T-helper 22 cell (primary cell): ENCODE measurements around the gene MOK.
"Not testable (repeated sequence)": the region's sequence is repeated elsewhere in the genome, so short reads cannot be mapped to it uniquely, and the experiment has no call there.

Source experiments
- DNase-seq: peaks from one replicate; pipeline ENCODE4 v3.0.0-alpha.2; 2020; ENCODE audit warnings: low read depth

MOK gene

GRCh38 chr14:102248121-102248520, 56.8 kb downstream of the MOK start:
- DNase-seq: no peak

GRCh38 chr14:102246071-102246470, 58.9 kb downstream of the MOK start:
- DNase-seq: no peak

DNA sequence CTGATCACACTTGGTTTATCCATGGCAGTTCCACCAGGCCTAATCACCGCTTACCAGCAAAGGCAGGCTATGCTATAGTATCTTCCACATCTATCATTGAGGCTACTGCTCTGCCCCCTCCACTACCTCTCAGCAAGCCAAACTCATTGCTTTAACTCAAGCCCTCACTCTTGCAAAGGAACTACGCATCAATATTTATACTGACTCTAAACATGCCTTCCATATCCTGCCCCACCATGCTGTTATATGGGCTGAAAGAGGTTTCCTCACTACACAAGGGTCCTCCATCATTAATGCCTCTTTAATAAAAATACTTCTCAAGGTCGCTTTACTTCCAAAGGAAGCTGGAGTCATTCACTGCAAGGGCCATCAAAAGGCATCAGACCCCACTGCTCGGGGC, 61.2 kb downstream of the MOK start:
- DNase-seq: not testable (repeated sequence)

- DNase-seq: no peak
Measured at GRCh38 chr14:102241147-102241546, 63.8 kb downstream of the MOK start.

DNA sequence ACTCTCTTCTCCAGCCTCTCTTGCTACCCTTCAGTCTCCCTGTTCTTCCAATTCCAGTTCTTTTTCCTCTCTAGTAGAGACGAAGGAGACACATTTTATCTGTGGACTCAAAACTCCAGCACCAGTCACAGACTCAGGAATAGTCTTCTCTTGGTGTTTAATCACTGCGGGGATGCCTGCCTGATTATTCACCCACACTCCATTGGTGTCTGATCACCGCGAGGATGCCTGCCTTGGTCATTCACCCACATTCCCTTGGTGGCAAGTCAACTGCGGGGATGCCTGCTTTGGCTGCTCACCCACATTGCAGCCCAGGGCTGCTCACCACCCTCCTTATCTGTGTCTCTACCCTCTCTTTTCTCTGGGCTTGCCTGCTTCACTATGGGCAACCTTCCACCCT, 64.5 kb downstream of the MOK start:
- DNase-seq: not testable (repeated sequence)

DNA sequence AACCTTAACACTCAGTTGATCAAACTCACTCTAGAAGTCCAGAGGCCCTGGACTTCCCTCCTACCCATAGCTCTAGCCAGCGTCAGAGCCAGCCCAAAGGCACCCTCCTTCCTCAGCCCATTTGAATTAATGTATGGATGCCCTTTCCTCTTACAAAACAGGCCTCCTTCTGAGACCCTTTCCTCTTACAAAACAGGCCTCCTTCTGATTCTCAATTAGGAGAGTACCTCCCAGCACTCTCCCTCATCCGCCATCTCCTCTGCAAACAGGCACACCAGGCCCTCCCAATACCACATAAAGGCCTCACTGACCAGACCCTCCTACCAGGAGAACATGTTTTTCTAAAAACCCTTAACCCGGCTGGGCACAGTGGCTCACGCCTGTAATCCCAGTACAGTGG, 65.7 kb downstream of the MOK start:
- DNase-seq: no peak

DNA sequence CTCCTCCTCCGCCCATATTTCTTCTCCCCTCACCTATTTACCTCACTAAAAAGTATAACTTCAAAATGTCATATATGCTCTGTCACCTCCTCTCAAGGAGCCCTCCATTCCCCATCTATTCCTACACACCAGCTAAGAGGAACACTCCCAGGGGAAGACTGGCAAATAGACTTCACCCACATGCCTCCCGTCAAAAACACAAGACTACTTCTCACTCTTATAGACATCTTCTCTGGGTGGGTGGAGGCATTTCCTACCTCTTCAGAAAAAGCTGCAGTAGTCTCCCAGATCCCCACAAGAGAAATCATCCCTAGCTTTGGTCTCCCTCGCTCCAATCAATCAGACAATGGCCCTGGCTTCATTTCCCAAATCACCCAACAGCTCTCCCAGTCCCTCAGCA, 66.2 kb downstream of the MOK start:
- no peak for DNase-seq

- no peak for DNase-seq
Measured at GRCh38 chr14:102238131-102238530, 66.8 kb downstream of the MOK start.

- DNase-seq: no peak
Measured at GRCh38 chr14:102236026-102236425, 68.9 kb downstream of the MOK start.

DNA sequence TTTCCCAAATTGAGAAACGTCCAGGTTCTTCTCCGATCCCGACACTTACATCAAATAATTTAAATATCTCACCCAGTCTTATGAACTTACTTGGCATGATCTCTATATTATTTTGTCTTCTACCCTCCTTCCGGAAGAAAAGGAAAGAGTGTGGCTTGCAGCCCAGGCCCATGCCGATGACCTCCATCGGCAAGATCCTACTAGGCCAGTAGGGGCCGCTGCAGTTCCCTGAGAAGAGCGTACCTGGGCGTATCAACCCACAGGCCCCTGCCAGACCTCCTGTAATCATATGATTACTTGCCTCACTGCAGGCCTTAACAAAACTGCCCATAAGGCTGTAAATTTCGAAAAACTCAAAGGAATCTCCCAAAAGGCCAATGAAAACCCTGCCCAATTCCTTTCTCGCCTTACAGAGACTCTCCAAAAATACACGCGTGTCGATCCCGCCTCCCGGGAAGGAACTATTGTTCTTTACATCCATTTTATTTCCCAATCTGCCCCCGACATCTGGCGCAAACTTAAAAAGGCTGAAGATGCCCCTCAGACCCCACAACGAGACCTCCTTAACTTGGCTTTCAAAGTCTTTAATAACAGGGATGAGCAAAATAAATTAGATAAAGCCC, 69.6 kb downstream of the MOK start:
- peak; percentile 36 for DNase-seq

DNA sequence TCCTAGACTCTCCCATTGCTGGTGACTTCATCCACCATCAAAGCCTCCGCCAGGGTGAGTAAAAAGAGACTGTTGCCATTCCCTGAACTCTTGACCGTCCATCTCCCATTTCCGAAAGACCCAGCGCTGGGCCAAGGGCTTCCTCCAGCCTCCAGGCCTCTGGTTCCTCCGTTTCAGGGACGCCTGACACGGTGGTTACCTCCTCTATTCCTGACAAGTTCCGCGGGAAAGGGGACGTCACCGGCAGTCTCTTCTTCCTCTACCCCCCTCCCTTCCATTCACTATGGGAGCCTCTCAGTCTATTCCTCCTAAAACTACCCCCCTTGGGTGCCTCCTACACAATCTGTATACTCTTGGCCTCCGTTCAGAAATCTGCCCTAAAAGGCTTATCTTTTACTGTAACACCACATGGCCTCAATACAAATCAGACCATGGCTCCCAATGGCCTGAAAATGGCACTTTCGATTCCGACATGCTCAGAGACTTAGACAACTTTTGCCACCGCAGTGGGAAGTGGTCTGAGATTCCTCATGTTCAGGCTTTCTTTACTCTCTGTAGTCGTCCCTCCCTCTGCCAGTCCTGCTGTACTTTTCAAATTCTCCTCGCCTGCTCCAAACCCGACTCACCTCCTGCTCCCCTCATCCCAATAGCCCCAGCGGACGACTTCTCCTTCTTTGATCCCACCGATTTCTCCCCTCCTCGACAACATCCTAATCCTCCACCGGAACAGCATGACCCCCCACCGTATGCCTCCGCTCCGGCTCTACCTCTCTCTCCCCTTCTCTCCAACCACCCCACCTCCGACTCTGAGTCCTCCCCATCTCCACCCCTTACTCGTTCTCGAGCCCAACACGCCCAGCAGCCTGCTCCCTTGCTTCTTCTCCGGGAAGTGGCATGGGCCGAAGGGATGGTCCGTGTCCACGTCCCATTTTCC, 70.4 kb downstream of the MOK start:
- DNase-seq: no peak

- DNase-seq: no peak
Measured at GRCh38 chr14:102233081-102233480, 71.9 kb downstream of the MOK start.

DNA sequence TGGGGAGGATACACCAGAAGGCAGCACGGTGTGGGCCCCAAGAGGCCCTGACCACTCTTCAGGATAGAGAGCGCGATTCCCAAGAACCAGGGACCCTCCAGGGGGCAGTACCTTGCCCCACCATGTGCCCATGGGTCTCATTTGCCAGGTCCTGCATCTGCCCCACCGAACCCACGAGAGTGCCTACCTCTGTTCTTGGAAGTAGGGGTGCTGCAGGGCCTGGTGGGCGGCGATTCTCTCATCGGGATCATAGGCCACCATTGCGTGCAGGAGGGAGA, 72.7 kb downstream of the MOK start:
- DNase-seq: no peak

GRCh38 chr14:102231476-102232347, 73.3 kb downstream of the MOK start:
- DNase-seq: no peak

- no peak for DNase-seq
Measured at GRCh38 chr14:102230481-102231210, 74.3 kb downstream of the MOK start.

- DNase-seq: no peak
Measured at GRCh38 chr14:102229739-102230092, 75.2 kb downstream of the MOK start.

DNA sequence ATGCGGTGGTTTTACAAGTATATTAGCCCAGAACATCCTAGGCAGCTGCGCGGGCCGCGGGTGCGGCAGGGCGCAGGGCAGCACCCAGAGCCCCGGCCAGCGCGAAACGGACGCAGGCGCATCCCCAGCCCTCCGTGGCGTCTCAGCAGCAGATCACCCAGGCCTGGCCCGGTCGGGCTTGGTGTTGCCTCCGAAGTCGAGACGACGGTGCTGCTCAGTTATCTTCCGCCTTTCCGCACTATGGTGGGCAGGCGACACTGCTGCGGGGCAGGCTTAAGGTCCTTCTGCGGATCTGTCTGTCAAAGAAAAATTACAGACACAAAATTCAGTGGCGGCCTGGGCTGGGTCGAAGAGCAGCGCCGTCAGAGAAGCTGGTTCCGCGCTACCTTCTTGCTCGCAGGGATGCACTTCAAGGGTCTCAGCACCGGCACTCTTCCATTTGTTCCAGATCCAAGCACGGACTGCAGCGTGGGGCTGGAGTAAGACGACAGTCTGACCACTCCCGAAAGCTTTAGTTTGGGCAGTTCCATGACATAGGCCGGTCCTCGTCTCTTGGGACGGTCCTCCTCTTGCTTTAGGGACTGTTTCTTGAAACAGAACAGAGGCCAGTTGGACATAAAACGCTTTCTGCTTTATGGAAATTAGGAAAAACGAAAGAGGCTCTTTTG, 75.8 kb downstream of the MOK start:
- no peak for DNase-seq

DNA sequence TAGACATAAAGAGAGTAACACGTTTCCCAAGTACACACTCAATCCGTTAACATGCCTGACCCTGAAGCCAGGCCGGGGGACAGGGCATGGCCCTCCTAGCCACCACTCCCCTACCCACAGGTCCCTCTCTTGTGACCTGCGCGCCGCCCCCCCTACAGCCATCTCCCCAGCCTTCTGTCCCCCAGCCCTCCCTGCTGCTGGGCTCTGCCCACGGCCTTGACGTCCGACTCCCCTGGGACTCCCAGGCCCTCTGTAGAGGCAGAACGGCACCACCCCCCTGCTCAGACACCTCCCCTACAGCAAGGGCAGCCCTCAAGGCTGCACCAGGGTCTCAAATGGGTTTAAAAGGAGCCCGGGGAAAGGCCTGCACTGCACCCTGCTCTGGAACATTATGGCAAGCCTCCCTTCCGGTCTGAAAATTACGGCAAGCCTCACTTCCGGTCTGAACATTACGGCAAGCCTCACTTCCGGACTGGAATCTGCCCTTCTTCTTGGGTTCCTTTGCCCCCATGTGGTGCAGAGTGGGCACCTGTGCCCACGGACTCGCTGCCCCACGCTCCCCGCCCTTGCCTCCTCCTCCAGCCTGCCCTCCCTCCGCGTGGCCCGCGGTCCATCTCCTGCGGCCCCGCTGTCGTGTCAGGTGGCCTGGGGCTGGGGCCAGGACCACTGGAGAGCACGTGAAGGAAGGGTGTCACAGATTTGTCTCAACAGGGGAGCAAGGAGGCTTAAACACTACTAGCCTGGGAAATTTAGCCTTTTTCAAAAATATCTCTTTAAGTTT, 77.6 kb downstream of the MOK start:
- DNase-seq: no peak

- no peak for DNase-seq
Measured at GRCh38 chr14:102226356-102227125, 78.4 kb downstream of the MOK start.

DNA sequence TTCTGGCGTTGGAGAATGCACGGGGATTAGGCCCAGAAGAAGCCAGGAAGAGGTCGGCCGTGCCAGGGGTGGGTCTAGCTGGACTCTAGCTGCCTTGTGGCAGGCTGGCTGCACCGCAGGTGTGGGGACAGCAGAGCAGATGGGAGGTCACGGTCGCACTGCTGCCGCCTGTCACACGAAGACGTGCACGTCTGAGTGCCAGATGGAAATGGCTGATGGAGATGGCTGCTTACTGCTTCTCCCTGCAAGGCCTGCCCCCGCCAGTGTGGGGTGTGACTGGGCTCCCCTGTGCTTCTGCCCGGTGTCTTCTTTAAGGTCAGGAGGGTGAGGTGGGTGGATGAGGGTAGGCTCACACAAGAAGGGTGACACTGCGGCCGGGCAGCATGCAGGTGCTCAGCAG, 79.0 kb downstream of the MOK start:
- no peak for DNase-seq
